GM18519 (cell line): ENCODE measurements around the gene COMP.

Experiments used
- ATAC-seq: cut with Tn5 transposase; IDR thresholded peaks from one replicate; pipeline ENCODE4 v1.9.1; 2021; ENCODE audit warnings: mild to moderate bottlenecking, moderate library complexity; ENCODE audit not compliant: unreplicated experiment, low FRiP score

COMP gene

GRCh38 chr19:18750295-18750970 lies 40.7 kb downstream of the COMP start:
- ATAC-seq = no peak

- no peak for ATAC-seq
These were observed 41.5 kb downstream of the COMP start for GRCh38 chr19:18749362-18750231.

- no peak for ATAC-seq
These were observed 44.4 kb downstream of the COMP start for GRCh38 chr19:18746401-18747325.

- no peak for ATAC-seq
These were observed 45.2 kb downstream of the COMP start for GRCh38 chr19:18745931-18746330.

GRCh38 chr19:18745012-18745735 lies 45.9 kb downstream of the COMP start:
- ATAC-seq = no peak

GRCh38 chr19:18743784-18744418 lies 47.2 kb downstream of the COMP start:
- no peak for ATAC-seq

- ATAC-seq = no peak
These were observed 48.0 kb downstream of the COMP start for GRCh38 chr19:18742838-18743783.

DNA sequence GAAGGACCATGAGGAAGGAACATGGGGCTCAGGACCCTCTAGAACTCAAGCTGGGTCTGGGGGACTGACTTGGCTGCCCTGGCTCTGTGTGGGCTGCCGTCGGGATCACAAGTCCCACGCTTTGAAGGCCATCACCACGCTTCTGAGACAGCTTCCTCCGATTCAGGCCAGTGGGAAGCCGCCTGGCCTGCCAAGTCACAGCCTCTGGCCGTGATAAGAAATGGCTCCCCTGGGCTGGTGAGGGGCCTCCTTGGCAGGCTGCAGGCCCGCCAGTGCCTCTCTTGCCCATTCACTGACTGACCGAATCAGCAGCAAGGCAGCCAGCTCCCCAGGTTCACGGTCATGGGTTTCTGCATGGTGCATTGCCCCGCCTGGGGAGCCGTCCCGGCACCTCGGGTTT lies 48.8 kb downstream of the COMP start:
- no peak for ATAC-seq

- no peak for ATAC-seq
These were observed 49.7 kb downstream of the COMP start for GRCh38 chr19:18741124-18742121.

DNA sequence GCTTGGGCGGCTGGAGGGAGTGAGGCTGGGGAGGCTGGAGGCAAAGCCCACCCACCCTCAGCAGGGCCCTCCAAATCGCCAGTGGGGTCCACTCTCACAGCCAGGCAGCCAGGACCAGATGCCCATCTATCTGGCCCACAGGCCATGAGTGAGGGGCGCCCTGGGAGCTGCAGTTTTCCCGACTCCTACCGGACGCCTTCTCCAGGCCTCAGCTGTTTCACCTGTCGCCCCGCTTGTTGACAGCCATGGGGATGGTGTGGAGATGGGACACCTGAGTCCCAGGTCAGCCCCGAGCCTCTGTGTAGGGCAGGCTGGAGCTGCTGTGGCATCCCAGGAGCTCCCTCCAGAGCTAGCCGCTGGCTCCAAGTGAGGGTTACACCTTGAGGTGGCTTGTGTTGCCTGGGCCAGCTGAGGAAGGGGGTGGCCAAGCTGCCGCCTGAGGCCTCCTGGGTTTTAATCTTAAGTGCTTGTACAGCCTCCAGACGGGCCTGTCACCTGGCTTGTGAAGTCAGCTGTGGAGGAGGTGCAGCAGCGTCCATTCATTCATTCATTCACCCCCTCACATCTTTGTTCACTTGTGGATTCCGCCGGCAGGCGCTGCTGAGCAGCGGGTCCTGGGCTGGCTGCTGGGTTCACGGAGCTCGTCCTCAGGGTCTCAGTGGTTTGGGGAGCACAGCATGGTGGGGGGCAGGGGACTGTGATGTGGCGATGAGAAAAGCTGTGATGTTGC lies 52.0 kb downstream of the COMP start:
- ATAC-seq = no peak

GRCh38 chr19:18737954-18738351 lies 53.2 kb downstream of the COMP start:
- ATAC-seq = no peak

GRCh38 chr19:18737337-18737953 lies 53.7 kb downstream of the COMP start:
- no peak for ATAC-seq

DNA sequence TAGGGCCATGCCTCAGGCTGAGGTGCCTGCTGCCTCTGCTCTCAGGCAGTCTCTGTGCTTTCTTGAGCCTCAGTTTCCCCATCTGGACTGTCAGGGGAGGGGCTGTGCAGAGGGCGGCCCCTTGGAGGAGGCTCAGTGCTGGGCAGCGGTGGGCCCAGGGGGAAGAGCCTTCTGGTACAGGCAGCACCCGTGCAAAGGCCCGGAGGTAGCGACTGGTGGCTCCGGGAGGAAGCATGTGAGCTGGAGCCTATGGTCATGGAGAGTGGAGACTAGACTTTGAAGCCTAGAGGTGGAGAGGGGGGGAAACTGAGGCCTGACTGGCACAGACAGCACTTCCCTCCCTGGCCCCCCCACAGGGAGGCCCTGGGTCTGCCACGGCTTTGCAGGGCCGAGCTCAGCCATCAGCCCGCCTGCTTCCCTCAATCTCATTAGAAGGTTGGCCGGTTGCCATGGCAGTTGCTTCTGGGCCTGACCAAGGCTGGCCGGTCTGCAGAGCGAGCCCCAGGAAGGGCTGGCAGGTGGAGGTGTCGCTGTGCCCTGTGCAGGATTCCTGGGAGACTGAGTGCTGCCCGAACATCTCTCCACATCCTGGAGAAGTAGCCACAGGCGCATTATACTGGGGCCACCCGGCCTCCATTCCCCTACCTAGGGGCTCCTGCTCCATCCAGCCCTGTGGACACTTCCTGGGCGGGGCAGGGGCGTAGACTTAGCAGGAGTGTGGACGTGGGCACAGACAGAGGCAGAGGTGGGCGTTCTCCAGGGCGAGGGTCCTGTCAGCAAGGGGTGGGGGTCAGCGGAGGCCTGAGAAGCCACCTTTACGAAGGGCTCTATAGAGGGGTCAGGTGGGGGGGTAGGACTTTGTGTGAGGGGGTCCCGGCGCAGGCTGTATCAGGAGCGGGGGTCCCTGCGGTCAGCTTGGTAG lies 54.4 kb downstream of the COMP start:
- ATAC-seq = no peak

GRCh38 chr19:18735752-18736151 lies 55.4 kb downstream of the COMP start:
- ATAC-seq = no peak

GRCh38 chr19:18735324-18735723 lies 55.8 kb downstream of the COMP start:
- ATAC-seq = no peak
